Loucy (cell line): Measurements from ENCODE around the gene MIGA2.

Experiments used
- CTCF ChIP-seq: fragments of 200-600 bp; sonication (generic); conservative IDR thresholded peaks from 2 replicates; pipeline ENCODE4 v1.5.1; 2014; ENCODE audit warnings: mild to moderate bottlenecking, antibody characterized with exemption, low read length
- EZH2phosphoT487 ChIP-seq: fragments of 200-600 bp; IDR thresholded peaks from 2 replicates; pipeline ENCODE4 v1.6.1; 2018; ENCODE audit warnings: antibody characterized with exemption, mild to moderate bottlenecking, moderate library complexity, borderline replicate concordance

DNA sequence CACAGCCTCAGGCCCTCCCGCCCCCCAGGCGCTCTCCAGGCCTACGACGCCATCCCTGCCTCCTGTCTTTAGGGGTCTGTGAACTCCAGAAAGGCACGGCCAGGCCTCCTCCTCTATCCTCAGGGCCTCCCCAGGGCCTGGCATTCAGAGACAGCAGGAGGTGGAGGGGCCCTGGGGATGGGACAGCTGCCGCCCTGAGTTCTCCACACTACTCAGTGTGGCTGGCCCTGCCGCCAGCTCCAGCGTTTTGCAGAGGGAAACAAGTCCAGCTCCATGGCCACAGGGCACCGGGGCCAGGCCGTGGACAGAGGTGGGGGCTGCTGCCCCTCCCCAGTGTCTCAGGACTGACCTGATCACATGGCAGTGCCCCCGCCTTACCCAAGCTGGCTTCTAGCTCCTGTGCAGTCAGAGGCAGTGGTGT, 24.7 kb upstream of the MIGA2 start:
- TF ChIP-seq CTCF (no peak), EZH2phosphoT487 (no peak)
